22Rv1 (cell line): ENCODE data around the gene RGS11.

Experiments
- ZFX ChIP-seq: fragments of 450-650 bp; IDR thresholded peaks from 2 replicates; pipeline ENCODE4 v1.6.1; 2017; ENCODE audit warnings: antibody characterized with exemption, borderline replicate concordance
- TF ChIP-seq, protein P1 (sequence below): fragments of 450-650 bp; IDR thresholded peaks from 2 replicates; pipeline ENCODE4 v1.5.1; 2017; ENCODE audit warnings: mild to moderate bottlenecking

DNA sequence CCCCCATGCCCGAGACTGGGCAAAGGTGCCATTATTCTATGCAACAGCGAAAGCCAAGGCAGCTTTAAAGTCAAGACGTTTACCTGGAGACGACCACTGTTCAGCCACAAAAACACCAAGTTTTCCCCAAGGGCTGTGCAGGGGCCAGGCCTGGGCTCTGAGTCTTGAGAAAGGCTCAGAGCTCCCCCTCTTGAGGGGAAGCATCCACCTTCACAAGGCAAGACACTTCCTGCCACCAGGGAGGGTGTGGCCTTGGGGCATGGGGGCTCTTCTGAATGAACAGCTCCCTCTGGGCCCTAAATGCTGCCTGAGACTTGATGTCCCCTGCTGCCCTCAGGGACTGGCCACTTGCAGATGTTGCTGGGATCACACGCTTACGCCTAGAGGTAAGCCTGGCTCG lies 33.7 kb upstream of the RGS11 start:
- TF ChIP-seq, protein P1, sequence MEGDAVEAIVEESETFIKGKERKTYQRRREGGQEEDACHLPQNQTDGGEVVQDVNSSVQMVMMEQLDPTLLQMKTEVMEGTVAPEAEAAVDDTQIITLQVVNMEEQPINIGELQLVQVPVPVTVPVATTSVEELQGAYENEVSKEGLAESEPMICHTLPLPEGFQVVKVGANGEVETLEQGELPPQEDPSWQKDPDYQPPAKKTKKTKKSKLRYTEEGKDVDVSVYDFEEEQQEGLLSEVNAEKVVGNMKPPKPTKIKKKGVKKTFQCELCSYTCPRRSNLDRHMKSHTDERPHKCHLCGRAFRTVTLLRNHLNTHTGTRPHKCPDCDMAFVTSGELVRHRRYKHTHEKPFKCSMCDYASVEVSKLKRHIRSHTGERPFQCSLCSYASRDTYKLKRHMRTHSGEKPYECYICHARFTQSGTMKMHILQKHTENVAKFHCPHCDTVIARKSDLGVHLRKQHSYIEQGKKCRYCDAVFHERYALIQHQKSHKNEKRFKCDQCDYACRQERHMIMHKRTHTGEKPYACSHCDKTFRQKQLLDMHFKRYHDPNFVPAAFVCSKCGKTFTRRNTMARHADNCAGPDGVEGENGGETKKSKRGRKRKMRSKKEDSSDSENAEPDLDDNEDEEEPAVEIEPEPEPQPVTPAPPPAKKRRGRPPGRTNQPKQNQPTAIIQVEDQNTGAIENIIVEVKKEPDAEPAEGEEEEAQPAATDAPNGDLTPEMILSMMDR, result no peak
- no peak for TF ChIP-seq ZFX
